Measurements from ENCODE around the gene COL4A2.

COL4A2 gene

GRCh38 chr13:110290153-110290552 is 16.9 kb upstream of the COL4A2 start:
- DNase-seq (ENCODE audit: low read depth), result no peak

- no peak for DNase-seq (ENCODE audit: low read depth)
These were observed 16.3 kb upstream of the COL4A2 start for GRCh38 chr13:110290826-110291225.

GRCh38 chr13:110291286-110291685 is 15.8 kb upstream of the COL4A2 start:
- DNase-seq (ENCODE audit: low read depth), result no peak

DNA sequence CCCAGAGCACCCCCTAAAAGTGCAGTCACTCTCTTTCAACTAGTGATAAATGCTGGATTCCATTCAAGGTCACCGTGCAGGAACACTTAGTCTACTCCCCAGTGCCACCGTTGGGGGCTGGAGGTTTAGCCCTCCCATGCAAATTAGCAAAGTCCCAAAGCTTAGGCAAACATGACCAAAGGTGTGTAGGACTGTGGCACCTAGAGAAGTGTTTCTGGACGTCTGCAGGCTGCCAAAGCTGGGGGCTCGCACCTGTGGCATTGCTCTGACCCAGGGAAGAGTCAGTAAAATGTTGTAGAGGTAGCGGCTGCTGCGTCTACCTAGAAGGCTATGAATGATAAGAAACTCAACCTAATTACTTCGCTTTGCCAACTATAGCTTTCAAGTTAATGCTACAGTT is 14.0 kb upstream of the COL4A2 start:
- no peak for DNase-seq (ENCODE audit: low read depth)

- DNase-seq (ENCODE audit: low read depth), result no peak
These were observed 13.4 kb upstream of the COL4A2 start for GRCh38 chr13:110293649-110294048.

DNA sequence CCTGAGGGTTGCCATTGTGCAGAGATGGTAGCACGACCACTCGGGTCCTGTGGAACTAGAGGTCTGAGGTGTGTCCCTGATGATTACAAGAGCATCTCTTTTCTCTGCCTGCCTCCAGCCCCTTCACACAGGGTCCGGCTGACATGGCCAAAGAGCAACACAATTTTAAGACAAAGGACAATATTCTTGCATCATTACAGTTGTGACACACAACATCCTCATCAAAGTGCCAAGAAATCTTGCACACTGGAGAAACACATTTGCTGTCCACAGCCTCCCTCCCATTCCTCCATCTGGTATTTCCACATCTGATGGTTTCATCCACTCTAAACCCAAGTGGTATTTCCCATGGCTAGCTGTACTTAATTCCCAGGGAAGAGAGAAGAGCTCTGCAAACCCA is 12.9 kb upstream of the COL4A2 start:
- DNase-seq (ENCODE audit: low read depth), result no peak

DNA sequence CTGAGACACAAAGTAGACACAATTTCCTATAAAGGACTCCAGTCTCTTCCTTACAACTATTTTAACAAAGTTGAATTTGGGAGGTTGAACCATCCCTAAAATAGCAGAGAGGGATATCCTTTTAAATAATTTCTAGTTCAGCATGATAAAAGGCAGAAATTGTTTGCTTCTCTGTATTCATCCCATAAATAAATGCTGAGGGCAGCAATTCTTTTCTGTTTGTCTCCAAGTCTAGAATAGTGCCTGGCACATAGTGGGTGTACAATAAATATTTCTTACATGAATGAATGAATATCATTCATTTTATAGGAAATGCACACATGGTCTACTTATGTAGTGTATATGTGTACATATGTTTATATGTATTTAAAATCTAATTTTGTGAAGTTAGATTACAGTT is 12.5 kb upstream of the COL4A2 start:
- DNase-seq (ENCODE audit: low read depth), result no peak

DNA sequence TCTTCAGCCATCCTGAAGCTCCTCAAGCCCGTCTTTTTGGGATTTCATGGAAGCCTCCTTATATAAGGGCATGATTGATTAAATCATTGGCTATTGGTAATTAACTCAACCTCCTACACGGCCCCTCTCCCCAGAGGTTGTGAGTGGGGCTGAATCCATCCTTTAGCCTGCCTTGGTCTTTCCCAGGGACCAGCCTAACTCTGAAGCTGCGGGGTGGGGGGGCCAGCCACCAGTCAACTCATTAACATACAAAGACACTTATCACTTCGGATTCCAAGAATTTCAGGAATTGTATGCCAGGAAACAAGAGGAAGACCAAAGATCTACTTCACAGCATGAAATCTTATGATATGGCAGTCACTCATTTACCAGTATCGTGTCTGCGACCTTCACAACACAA is 10.1 kb upstream of the COL4A2 start:
- DNase-seq (ENCODE audit: low read depth), result no peak

- no peak for DNase-seq (ENCODE audit: low read depth)
These were observed 9.1 kb upstream of the COL4A2 start for GRCh38 chr13:110297766-110298504.

DNA sequence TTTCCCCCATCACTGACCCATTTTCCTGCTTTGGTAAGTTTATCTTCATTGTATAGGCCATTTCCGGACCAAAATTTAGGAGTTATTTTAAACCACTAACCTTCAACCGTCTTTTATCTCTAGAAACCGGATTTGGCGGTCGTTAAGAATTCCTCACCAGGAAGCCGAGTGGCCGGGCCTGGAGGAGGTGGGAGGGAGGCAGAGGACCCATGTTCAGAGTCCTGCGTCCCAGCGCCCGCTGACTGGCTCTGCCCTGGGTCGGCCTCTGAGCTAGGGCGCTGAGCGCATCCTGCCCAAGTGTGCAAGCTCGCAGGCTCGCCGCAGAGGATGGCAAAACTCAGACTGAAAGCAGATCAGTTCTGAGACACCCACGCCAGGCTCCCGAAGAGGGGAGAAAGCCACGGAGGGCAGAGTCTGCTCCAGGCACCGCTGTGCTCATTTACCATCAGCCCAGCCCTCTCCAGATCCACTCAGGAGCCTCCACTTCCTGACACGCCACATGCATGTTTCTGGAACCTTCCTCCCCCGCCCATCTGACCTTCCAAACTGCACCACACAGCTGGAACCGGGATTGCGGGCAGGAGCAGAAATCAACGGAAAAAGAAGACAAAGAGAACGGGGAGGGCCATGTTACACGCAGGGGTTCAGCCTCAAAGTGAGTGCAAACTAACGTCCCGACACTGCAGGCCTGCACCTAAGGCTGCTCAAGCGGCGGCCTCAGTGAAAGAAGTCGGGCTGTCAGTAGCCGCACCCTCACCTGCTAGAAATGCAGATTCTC is 8.4 kb upstream of the COL4A2 start:
- no peak for DNase-seq (ENCODE audit: low read depth)

- DNase-seq (ENCODE audit: low read depth), result no peak
These were observed 7.7 kb upstream of the COL4A2 start for GRCh38 chr13:110299283-110299840.

DNA sequence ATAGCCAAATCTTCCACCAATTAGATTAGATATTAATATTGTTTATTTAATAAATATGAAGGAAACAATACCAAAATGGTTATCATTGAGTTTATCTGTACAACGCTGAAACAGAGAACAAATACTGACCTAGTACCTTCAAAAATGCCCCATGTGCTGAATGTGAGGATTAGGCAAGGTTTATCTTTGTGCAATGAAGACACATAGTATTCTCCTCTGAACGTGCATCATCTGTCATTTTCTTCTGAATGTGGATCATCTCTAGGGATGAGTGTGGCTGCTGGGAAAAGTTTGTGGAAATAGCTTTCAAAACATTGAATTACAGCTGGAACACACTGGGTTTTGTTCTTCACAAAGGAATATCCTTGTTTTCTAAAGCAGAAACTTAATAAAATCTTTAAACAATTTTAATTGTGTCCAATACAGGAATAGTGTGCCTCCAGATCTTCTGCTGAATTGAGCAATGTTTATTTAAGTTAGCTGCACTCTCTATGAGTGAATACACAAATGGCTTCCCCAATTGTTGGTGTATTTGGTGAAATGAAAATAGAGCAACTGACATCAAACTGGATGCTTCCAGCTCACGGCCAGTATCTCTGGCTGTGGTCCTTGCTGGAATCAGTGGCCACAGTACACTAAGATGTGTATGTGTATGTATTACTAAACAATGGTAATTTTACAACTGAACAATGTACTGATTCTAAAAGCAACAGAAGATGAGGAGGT is 6.8 kb upstream of the COL4A2 start:
- DNase-seq (ENCODE audit: low read depth), result no peak

- DNase-seq (ENCODE audit: low read depth), result no peak
These were observed 6.0 kb upstream of the COL4A2 start for GRCh38 chr13:110301083-110301482.

DNA sequence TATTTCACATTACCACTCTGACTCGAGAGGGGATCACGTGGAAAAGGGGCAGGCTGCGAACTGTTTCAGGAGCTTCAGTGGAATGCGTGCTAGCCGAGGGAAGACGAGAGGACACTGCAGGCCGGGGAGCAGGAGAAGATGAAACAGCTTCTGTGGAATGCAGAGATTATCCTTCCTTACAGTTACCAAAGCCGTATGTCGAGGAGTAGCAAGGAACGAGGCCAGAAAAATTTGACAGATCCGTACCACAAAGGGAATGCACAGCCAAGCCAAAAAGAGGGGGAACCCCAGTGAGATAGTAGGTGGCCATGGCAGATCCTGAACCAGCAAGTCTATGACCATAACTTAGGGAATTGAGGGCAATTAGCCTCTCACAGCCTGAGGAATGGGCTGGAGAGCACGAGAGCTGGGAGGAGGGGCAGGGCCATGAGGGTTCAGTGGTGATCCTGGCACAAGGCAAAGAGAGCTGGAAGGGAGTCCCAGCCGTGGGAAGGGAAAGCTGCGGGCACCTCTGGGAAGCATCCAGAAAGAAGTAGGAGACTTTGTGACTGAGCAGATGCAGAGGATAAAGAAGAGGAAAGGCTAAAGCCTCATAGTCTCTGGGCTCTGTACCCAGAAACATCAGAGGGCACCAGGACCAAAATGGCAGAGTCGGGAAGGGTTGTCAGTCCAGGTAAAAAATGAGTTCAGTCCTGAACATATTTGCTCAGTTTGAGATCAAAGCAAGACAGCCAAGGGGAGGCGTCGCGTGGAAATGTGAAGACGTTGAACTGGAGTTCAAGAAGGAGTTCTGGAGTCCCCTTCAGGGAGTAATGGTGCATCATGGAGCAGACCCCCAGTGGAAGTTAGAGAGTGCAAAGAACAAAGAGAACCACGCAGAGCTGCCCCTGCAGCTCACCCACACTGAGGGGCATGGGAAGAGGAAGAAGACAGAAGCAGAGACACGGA is 5.2 kb upstream of the COL4A2 start:
- peak; percentile 47 for DNase-seq (ENCODE audit: low read depth)

DNA sequence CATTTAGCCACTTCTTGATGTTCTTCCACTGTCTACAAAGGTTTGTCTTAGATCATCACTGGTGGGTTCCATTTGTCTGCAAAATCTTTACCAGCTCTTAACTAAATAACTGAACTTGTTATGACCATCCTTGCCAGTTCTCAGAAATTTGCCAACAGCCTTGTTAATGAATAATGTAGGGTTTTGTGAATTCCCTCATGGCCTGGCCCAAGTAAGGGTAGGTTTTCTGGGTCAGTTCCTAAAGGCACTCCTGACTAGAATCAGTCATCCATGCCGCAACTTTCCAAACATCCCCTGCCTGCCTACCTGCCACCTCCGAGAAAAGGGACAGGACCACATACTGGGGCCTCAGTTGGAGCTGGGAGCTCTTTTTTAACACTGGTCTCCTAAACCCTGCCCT is 4.1 kb upstream of the COL4A2 start:
- no peak for DNase-seq (ENCODE audit: low read depth)

GRCh38 chr13:110303644-110304043 is 3.4 kb upstream of the COL4A2 start:
- no peak for DNase-seq (ENCODE audit: low read depth)

- no peak for DNase-seq (ENCODE audit: low read depth)
These were observed 2.8 kb upstream of the COL4A2 start for GRCh38 chr13:110304256-110304655.

GRCh38 chr13:110305001-110305400 is 2.1 kb upstream of the COL4A2 start:
- no peak for DNase-seq (ENCODE audit: low read depth)

- no peak for DNase-seq (ENCODE audit: low read depth)
These were observed 1.5 kb upstream of the COL4A2 start for GRCh38 chr13:110305544-110305943.

- no peak for DNase-seq (ENCODE audit: low read depth)
These were observed 1.1 kb upstream of the COL4A2 start for GRCh38 chr13:110305949-110306339.

- DNase-seq (ENCODE audit: low read depth), result no peak
These were observed 634 bp upstream of the COL4A2 start for GRCh38 chr13:110306340-110306959.
